Spleen (tissue), 7 donors: ENCODE measurements around the gene NOA1.

ENCODE experiments used
- CTCF ChIP-seq, 11 experiments: fragments of 200-600 bp in 7 of 11; fragments of 450-650 bp in 4 of 11; sonication (generic) in 4 of 11; IDR thresholded peaks in 8 of 11; conservative IDR thresholded peaks in 3 of 11; 1 replicate in 7 of 11; 2 replicates in 4 of 11; pipeline versions ENCODE4 v1.4.0 to v1.8.0; 2016 to 2021; ENCODE audit warnings: antibody characterized with exemption in 11 of 11, inconsistent platforms in 4 of 11, mild to moderate bottlenecking in 1 of 11
- POLR2AphosphoS5 ChIP-seq, 3 donors: sonication (generic); formaldehyde crosslinking; IDR thresholded peaks; one replicate each; pipeline ENCODE4 v1.5.1; 2017; ENCODE audit warnings: antibody characterized with exemption in 3 of 3
- donor health status: DM: no; HTN: no; CAD: no; lungs with moderate emphysema.
- donor health status: DM: no; HTN: no; CAD: no.
- donor health status: DM: no; HTN: no; CAD: no.

- TF ChIP-seq CTCF (IDR thresholded peaks at IDR 0.05 in 8 of 11, conservative IDR thresholded peaks at IDR 0.05 in 3 of 11) (no peak), POLR2AphosphoS5 (IDR thresholded peaks at IDR 0.05) (no peak)
Observed at GRCh38 chr4:56986192-56986591, 8.8 kb upstream of the NOA1 start.
